Lung (tissue), 12 donors: Measurements from ENCODE around the gene TBCEL. TPM values are rescaled to one million over a fixed set of nuclear protein-coding genes. Genes with fewer than 3 reads are reported as not detected.

Experiments
- ATAC-seq: fragments of 200-7000 bp; cut with Tn5 transposase; one replicate; pipeline ENCODE4 v1.9.1; 2020; ENCODE audit warnings: moderate number of reproducible peaks; ENCODE audit not compliant: insufficient read depth, low FRiP score
- DNase-seq, 3 donors: peaks; one replicate each; pipeline ENCODE4 v3.0.0-alpha.2; 2013 to 2017
- H3K27ac ChIP-seq, 2 donors: one replicate each; pipeline ENCODE4 v1.5.1; 2013; ENCODE audit warnings: mild to moderate bottlenecking in 2 of 2, moderate library complexity in 2 of 2, control low read depth in 1 of 2, inconsistent platforms in 1 of 2, low read depth in 1 of 2, low read length in 1 of 2
- H3K27me3 ChIP-seq, 3 donors: one replicate each; pipeline ENCODE4 v1.5.1; 2013; ENCODE audit warnings: low read length in 2 of 3; ENCODE audit not compliant: control insufficient read depth in 3 of 3, insufficient read depth in 3 of 3
- H3K36me3 ChIP-seq, 4 donors: one replicate each; pipeline ENCODE4 v1.5.1; 2013; ENCODE audit warnings: low read length in 4 of 4, mild to moderate bottlenecking in 1 of 4, moderate library complexity in 1 of 4; ENCODE audit not compliant: control insufficient read depth in 4 of 4, insufficient read depth in 4 of 4
- H3K4me1 ChIP-seq, 5 donors: one replicate each; pipeline ENCODE4 v1.5.1; 2013; ENCODE audit warnings: low read length in 5 of 5, mild to moderate bottlenecking in 2 of 5, moderate library complexity in 1 of 5; ENCODE audit not compliant: control insufficient read depth in 5 of 5, insufficient read depth in 5 of 5
- H3K4me3 ChIP-seq: one replicate; pipeline ENCODE4 v1.5.1; 2013; ENCODE audit warnings: mild to moderate bottlenecking, control low read depth, moderate library complexity
- H3K9ac ChIP-seq, 2 donors: one replicate each; pipeline ENCODE4 v1.5.1; 2013; ENCODE audit warnings: low read length in 2 of 2, control low read depth in 1 of 2; ENCODE audit not compliant: insufficient read depth in 1 of 2
- H3K9me3 ChIP-seq, 4 donors: one replicate each; pipeline ENCODE4 v1.5.1; 2013; ENCODE audit warnings: low read length in 3 of 4, mild to moderate bottlenecking in 1 of 4, moderate library complexity in 1 of 4; ENCODE audit not compliant: control insufficient read depth in 4 of 4, insufficient read depth in 3 of 4
- WGBS, 2 donors: extraction: QIAGEN DNeasy Blood & Tissue Kit; methylation state at CpG; one replicate each; pipeline ENCODE4 v1.1.7; 2013; 5-methylcytosine and 5-hydroxymethylcytosine counted together
- polyA plus RNA-seq, 2 donors: library from polyadenylated mRNA; stranded (reverse); fragments of 200-250 nt; gene quantifications; one replicate each; pipeline ENCODE4 v1.2.1, GENCODE V29; 2013
- total RNA-seq, 2 donors: library from RNA; depleted of rRNA in 1 of 2; stranded (reverse); fragments of >200 nt in 1 of 2; gene quantifications; one replicate each; pipeline ENCODE4 v1.2.1, GENCODE V29; 2014 to 2021
- TF ChIP-seq, protein P1 (sequence below): IDR thresholded peaks from 2 replicates; pipeline ENCODE4 v1.5.1; 2012; ENCODE audit warnings: mild to moderate bottlenecking; ENCODE audit errors: control extremely low read depth, extremely low read depth
- donor health status: control.
- donor health status: control.
- donor health status: Bipolar disorder and iron deficiency.
- donor health status: healthy.
- donor health status: DM: yes; HTN: yes; CAD: no.

Gene TBCEL
- total and polyA plus RNA-seq, 4 donors = 5.0 to 73.2 (median 17.5) TPM

DNA sequence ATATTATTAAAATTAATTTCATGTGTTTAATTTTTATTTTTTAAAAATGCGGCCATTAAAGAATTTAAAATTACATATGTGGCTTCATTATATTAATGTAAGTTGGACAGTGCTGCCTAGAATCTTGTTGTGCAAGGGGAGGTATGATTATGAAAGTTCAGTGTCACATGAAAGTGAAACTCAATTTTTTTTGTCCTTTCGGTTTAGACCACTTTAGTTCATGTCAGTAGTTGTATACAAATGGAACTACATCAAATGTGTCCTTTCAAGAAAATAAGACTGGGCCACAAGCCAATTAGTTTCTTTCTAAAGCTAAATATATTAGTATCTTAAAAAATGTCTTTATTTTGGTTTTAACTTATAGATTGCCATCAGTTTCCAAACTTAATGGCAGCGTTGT lies 35.7 kb downstream of the TBCEL start:
- Histone ChIP-seq H3K27me3 (no peaks in the 10 kb centered on the region), H3K9ac (no peak overlapping the region), H3K27ac (no peak overlapping the region), H3K36me3 (peaks cover 0 to 41% (median 24%) of the 10 kb centered on the region in 4 donors), H3K4me3 (no peak overlapping the region), H3K9me3 (no peaks in the 10 kb centered on the region), H3K4me1 (no peaks in the 10 kb centered on the region)
- TF ChIP-seq, protein P1, sequence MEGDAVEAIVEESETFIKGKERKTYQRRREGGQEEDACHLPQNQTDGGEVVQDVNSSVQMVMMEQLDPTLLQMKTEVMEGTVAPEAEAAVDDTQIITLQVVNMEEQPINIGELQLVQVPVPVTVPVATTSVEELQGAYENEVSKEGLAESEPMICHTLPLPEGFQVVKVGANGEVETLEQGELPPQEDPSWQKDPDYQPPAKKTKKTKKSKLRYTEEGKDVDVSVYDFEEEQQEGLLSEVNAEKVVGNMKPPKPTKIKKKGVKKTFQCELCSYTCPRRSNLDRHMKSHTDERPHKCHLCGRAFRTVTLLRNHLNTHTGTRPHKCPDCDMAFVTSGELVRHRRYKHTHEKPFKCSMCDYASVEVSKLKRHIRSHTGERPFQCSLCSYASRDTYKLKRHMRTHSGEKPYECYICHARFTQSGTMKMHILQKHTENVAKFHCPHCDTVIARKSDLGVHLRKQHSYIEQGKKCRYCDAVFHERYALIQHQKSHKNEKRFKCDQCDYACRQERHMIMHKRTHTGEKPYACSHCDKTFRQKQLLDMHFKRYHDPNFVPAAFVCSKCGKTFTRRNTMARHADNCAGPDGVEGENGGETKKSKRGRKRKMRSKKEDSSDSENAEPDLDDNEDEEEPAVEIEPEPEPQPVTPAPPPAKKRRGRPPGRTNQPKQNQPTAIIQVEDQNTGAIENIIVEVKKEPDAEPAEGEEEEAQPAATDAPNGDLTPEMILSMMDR = no peak
- peak in 1 of 3 donors; percentile 41 for DNase-seq
- WGBS, 2 donors = 71 to 73% methylated on average over 3 of the region's 3 CpGs
- no peak for ATAC-seq

DNA sequence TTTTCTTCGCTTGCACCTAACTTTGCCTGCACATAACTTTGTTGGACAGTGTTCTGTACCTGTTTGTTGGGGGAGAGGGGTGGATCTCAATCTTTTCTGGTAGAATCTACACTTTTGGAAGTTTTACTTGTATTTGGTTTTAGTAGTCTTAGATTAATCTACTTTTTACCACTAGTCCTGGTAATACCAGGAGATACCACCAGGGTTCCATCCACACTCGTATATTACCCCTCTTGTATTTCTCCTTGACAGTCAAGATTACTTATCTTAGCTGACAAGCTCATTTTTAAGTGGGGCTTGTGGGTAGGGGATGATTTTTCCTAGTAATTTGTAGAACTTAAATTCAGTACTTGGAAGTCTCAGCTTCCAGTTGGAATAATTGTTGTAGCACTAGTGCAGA lies 39.8 kb downstream of the TBCEL start:
- H3K9me3 ChIP-seq = no peaks in the 10 kb centered on the region
- 82 to 95% methylated on average over 2 of the region's 2 CpGs for WGBS, 2 donors
- DNase-seq = no peak
- H3K4me1 ChIP-seq = peaks cover 0 to 7% (median 0%) of the 10 kb centered on the region in 5 donors
- H3K4me3 ChIP-seq = no peak overlapping the region
- TF ChIP-seq, protein P1 = no peak
- peaks cover 5 to 19% (median 15%) of the 10 kb centered on the region in 4 donors for H3K36me3 ChIP-seq
- no peak overlapping the region for H3K9ac ChIP-seq
- H3K27me3 ChIP-seq = no peaks in the 10 kb centered on the region
- no peak for ATAC-seq
- no peak overlapping the region for H3K27ac ChIP-seq

DNA sequence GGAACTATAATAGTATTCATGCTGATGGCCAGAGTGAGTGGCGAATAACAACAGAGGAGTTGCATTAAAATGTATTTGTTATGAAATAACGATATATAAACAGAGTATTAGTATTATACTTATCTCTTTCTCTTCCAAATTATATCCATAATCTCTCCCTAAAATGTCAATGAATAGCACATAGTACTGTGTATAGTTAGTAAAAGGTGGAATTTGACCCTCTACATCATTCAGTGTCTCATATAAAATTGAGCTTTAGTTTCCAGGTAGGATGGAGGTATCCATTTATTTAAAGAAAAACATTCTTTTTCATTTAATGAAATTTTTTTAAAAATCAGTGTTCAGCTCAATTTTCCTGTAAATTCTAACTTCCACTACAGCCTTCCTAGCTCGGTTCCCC lies 42.7 kb downstream of the TBCEL start:
- ATAC-seq (no peak), DNase-seq (no peak)
- H3K4me1 ChIP-seq = peaks cover 0 to 12% (median under 1%) of the 10 kb centered on the region in 5 donors
- H3K4me3 ChIP-seq = no peak overlapping the region
- H3K9me3 ChIP-seq = no peaks in the 10 kb centered on the region
- H3K9ac ChIP-seq = no peak overlapping the region
- H3K27ac ChIP-seq = no peak overlapping the region
- peaks cover 5 to 21% (median 11%) of the 10 kb centered on the region in 4 donors for H3K36me3 ChIP-seq
- H3K27me3 ChIP-seq = no peaks in the 10 kb centered on the region
- 96 to 97% methylated on average over 3 of the region's 3 CpGs for WGBS, 2 donors
- TF ChIP-seq, protein P1 = no peak

DNA sequence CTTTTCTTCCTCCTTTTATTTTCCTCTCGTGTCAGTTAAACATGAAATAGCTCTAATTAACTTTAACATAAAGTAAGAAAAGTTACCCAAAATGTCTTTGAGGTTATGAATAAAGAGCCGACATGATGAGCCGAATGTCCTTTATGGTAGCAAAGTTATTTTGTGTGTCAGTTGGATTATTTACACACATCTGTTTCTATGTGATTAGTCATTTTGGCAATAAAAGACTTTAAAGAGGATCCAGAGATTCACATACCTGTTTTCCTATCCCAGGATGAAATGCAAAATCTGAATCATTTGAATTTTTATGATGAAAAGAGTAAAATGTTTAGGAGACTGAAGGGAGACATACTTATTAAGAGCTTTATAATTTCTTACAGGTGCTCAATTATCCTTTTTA lies 43.1 kb downstream of the TBCEL start:
- peaks cover 0 to 16% (median 4%) of the 10 kb centered on the region in 5 donors for H3K4me1 ChIP-seq
- H3K27ac ChIP-seq = no peak overlapping the region
- no peak for DNase-seq
- H3K27me3 ChIP-seq = no peaks in the 10 kb centered on the region
- no peak overlapping the region for H3K9ac ChIP-seq
- TF ChIP-seq, protein P1 = no peak
- peaks cover 5 to 21% (median 10%) of the 10 kb centered on the region in 4 donors for H3K36me3 ChIP-seq
- no peaks in the 10 kb centered on the region for H3K9me3 ChIP-seq
- WGBS, 2 donors = 96 to 97% methylated on average over 3 of the region's 3 CpGs
- ATAC-seq = no peak
- no peak overlapping the region for H3K4me3 ChIP-seq
